GM12865 (cell line): ENCODE measurements around the gene LHFPL5.

ENCODE experiments used
- DNase-seq: peaks from one replicate; pipeline ENCODE4 v3.0.0; 2010; ENCODE audit warnings: low read depth
- H3K4me3 ChIP-seq: 2 replicates; pipeline ENCODE4 v1.5.1; 2011; ENCODE audit warnings: mild to moderate bottlenecking, low read depth, low read length, control low read depth
- TF ChIP-seq, protein P1 (sequence below): IDR thresholded peaks from 2 replicates; pipeline ENCODE4 v1.5.1; 2011; ENCODE audit warnings: low read length, control low read depth, low read depth, inconsistent platforms; ENCODE audit not compliant: insufficient read depth; ENCODE audit errors: missing control alignments

Gene LHFPL5

DNA sequence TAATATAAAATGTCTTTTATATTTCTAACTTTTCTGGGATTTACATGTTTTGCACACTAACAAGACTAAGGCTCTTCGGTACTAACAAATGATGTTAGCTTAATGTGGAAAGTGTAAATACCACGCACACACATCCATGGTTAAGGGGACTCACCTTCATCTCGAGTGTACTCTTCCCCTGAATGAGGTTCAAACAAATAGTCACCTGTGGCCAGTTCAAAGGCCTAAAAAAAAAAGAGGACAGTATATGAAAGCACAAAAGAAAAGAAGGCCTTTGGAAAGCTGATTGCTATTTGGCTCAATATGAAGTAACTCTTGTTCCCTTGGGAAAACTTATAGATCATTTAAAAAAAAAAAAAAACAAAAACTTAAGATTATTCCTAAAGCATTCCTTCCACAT, 37.2 kb downstream of the LHFPL5 start:
- no peak overlapping the region for H3K4me3 ChIP-seq
- no peak for DNase-seq
- TF ChIP-seq, protein P1, sequence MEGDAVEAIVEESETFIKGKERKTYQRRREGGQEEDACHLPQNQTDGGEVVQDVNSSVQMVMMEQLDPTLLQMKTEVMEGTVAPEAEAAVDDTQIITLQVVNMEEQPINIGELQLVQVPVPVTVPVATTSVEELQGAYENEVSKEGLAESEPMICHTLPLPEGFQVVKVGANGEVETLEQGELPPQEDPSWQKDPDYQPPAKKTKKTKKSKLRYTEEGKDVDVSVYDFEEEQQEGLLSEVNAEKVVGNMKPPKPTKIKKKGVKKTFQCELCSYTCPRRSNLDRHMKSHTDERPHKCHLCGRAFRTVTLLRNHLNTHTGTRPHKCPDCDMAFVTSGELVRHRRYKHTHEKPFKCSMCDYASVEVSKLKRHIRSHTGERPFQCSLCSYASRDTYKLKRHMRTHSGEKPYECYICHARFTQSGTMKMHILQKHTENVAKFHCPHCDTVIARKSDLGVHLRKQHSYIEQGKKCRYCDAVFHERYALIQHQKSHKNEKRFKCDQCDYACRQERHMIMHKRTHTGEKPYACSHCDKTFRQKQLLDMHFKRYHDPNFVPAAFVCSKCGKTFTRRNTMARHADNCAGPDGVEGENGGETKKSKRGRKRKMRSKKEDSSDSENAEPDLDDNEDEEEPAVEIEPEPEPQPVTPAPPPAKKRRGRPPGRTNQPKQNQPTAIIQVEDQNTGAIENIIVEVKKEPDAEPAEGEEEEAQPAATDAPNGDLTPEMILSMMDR, result no peak

DNA sequence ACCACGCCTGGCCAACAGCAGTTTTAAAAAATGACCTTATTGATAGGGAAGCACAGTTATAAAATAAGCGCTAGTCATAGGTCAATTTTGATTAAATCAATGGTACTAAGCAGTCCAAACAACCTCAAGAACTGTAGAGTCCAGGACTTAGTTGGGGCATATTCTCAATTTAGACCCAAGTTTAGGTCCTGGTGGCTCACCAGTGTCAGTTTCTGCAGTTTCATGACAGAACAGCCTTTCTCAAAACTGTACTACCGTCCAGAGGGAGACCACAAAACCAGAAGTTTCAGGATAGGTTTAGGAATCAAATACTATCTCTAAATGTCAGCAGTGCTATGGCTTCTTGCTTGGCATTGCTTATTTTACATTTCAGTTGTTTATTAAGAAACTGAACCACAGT, 39.1 kb downstream of the LHFPL5 start:
- no peak for DNase-seq
- no peak overlapping the region for H3K4me3 ChIP-seq
- TF ChIP-seq, protein P1, result no peak

DNA sequence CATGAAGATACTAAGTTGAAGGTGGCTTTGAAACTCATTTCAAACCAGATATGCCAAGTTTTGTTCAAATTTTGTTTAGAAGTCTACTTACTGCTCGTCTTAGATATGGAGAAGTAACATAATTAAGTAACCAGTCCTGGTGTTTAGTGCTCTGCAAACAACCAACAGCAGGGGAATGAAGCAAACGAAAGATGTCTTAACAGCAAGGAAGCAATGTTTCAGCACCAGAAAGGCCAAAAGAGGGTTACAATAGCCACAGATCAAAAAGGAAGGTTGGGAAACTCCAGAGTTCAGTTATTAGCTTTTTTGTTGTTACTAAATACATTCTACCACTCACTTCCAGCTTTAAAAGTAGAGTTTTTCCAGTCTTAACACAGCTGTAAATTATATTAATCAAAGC, 45.1 kb downstream of the LHFPL5 start:
- DNase-seq, result no peak
- TF ChIP-seq, protein P1, result no peak
- no peak overlapping the region for H3K4me3 ChIP-seq

DNA sequence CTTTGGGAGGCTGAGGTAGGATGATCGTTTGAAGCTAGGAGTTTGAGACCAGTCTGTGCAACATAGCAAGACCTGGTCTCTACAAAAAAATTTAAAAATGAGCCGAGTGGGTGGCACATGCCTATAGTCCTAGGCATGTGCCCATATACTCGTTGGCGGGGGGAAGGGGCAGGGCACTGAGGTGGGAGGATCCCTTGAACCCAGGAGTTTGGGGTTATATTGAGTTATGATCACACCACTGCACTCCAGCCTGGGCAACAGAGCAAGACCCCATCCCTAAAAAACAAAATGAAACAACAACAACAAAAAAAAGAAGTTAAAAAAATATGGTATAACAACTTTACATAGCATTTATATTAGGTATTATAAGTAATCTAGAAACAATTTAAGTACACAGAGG, 47.8 kb downstream of the LHFPL5 start:
- no peak for DNase-seq
- no peak overlapping the region for H3K4me3 ChIP-seq
- TF ChIP-seq, protein P1, result no peak

DNA sequence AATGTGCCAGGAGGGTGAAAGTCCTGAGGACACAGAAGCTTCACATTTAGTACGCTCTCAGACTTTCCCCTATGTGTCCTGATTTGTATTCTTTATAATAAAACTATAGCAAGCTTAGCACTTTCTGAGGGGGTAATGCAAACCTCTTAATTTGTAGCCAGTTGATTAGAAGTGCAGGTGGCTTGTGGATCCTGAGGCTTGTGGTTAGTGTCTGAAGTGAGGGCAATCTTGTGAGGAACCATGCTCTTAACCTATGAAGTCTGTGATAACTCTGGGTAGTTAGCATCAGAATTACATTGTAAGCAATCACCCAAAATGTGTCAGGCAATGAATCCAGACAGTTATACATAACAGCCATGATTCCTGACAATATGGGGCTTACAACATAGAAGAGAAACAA, 51.1 kb downstream of the LHFPL5 start:
- DNase-seq, result no peak
- H3K4me3 ChIP-seq, result no peak overlapping the region
- TF ChIP-seq, protein P1, result no peak

DNA sequence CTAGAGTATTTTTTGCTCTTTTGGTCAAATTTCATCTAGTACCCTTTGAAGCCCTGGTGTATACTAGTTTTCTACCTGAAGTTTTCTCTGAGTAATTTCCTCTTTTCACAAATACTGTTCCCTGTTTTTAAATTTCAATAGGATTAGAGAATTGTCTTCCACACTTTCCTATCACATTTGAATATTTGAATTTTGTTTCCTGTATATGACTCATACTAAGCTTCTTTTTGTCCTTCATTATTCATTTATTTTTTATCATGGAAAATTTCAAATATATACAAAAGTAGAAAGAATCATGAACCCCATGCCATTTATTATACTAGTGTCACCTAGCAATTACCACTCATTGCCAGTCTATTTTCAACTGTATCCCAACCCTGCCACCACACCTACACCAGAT, 52.7 kb downstream of the LHFPL5 start:
- no peak for DNase-seq
- TF ChIP-seq, protein P1, result no peak
- no peak overlapping the region for H3K4me3 ChIP-seq

DNA sequence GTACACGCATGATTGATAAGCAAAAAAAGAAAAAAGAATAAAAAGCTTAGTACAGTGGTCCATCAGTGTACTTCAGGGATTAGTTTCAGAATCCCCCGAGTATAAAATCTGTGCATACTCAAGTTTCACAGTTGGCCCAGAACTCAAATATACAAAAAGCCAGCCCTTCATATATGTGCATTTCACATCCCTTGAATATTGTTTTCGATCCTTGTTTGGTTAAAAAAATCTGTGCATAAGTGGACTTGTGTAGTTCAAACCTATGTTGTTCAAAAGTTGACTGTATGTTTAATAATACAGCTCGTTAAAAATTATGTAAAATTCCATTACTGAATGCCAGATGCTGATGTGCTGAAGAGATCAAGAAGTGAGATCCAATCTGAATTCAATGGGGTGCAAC, 54.2 kb downstream of the LHFPL5 start:
- DNase-seq, result no peak
- TF ChIP-seq, protein P1, result no peak
- no peak overlapping the region for H3K4me3 ChIP-seq
